CD14-positive monocyte (primary cell): ENCODE measurements around the gene NBAS. TPM values are rescaled to one million over a fixed set of nuclear protein-coding genes. Genes with fewer than 3 reads are reported as not detected.

Experiments
- DNase-seq, 3 donors: peaks; one replicate each; pipeline ENCODE4 v3.0.0-alpha.2; 2011 to 2022
- H2AFZ ChIP-seq: 2 replicates; pipeline ENCODE4 v1.6.0; 2012; ENCODE audit warnings: mild to moderate bottlenecking, low read depth, low read length, inconsistent platforms; ENCODE audit not compliant: insufficient read depth, poor library complexity, severe bottlenecking
- H3K27ac ChIP-seq, 2 donors: 1 replicate in 1 of 2; 2 replicates in 1 of 2; pipeline ENCODE4 v1.5.1; 2012 to 2013; ENCODE audit warnings: low read length in 2 of 2, control low read depth in 1 of 2, inconsistent platforms in 1 of 2, low read depth in 1 of 2, mild to moderate bottlenecking in 1 of 2
- H3K27me3 ChIP-seq, 2 donors: one replicate each; pipeline versions ENCODE4 v1.6.0 to v1.6.1; 2011 to 2013; ENCODE audit warnings: low read length in 2 of 2; ENCODE audit not compliant: control insufficient read depth in 2 of 2, insufficient read depth in 2 of 2
- H3K36me3 ChIP-seq, 2 donors: replicated peaks in 1 of 2; 1 replicate in 1 of 2; 2 replicates in 1 of 2; pipeline versions ENCODE4 v1.5.1 to v1.6.1; 2012 to 2013; ENCODE audit warnings: low read length in 2 of 2, control low read depth in 1 of 2, inconsistent platforms in 1 of 2, mild to moderate bottlenecking in 1 of 2; ENCODE audit not compliant: insufficient read depth in 2 of 2, control insufficient read depth in 1 of 2
- H3K4me1 ChIP-seq, 2 donors: 1 replicate in 1 of 2; 2 replicates in 1 of 2; pipeline versions ENCODE4 v1.5.1 to v1.6.1; 2012 to 2013; ENCODE audit warnings: low read length in 2 of 2, control low read depth in 1 of 2, inconsistent platforms in 1 of 2, mild to moderate bottlenecking in 1 of 2, moderate library complexity in 1 of 2; ENCODE audit not compliant: insufficient read depth in 2 of 2, control insufficient read depth in 1 of 2
- H3K4me2 ChIP-seq: replicated peaks from 2 replicates; pipeline ENCODE3; 2012; ENCODE audit warnings: low read length, moderate library complexity, mild to moderate bottlenecking; ENCODE audit not compliant: poor library complexity, severe bottlenecking; ENCODE audit errors: extremely low read depth
- H3K4me3 ChIP-seq, 3 experiments: fragments of 200-600 bp in 1 of 3; sonication (generic) in 1 of 3; replicated peaks in 1 of 3; 1 replicate in 2 of 3; 2 replicates in 1 of 3; pipeline ENCODE4 v1.5.1; 2011 to 2013; ENCODE audit warnings: low read length in 3 of 3, mild to moderate bottlenecking in 3 of 3, control low read depth in 2 of 3, low read depth in 2 of 3, inconsistent platforms in 1 of 3, moderate library complexity in 1 of 3
- H3K79me2 ChIP-seq: 2 replicates; pipeline ENCODE4 v1.6.0; 2012; ENCODE audit warnings: mild to moderate bottlenecking, control low read depth, inconsistent platforms, low read length, moderate library complexity; ENCODE audit not compliant: insufficient read depth
- H3K9ac ChIP-seq: 2 replicates; pipeline ENCODE4 v1.6.0; 2017; ENCODE audit warnings: low read length, mild to moderate bottlenecking; ENCODE audit not compliant: insufficient read depth, poor library complexity, severe bottlenecking
- H3K9me3 ChIP-seq, 2 donors: replicated peaks in 1 of 2; 1 replicate in 1 of 2; 2 replicates in 1 of 2; pipeline versions ENCODE4 v1.5.1 to v1.6.1; 2012 to 2013; ENCODE audit warnings: low read length in 2 of 2, control low read depth in 1 of 2; ENCODE audit not compliant: control insufficient read depth in 1 of 2, insufficient read depth in 1 of 2
- H4K20me1 ChIP-seq: 2 replicates; pipeline ENCODE4 v1.6.0; 2012; ENCODE audit warnings: mild to moderate bottlenecking, low read length, control low read depth, moderate library complexity; ENCODE audit not compliant: insufficient read depth
- H3K27ac Mint-ChIP-seq, 7 donors: one replicate each; pipeline ENCODE4 v1.8.0; 2020; ENCODE audit warnings: mild to moderate bottlenecking in 7 of 7, mixed read lengths in 7 of 7, moderate library complexity in 6 of 7, inconsistent platforms in 2 of 7
- H3K27me3 Mint-ChIP-seq, 3 donors: one replicate each; pipeline ENCODE4 v1.8.0; 2021 to 2022; ENCODE audit warnings: low read depth in 3 of 3, mild to moderate bottlenecking in 3 of 3, mixed read lengths in 3 of 3, moderate library complexity in 3 of 3, inconsistent platforms in 1 of 3
- H3K36me3 Mint-ChIP-seq, 2 donors: one replicate each; pipeline ENCODE4 v1.8.0; 2020; ENCODE audit warnings: mixed read lengths in 2 of 2, inconsistent platforms in 1 of 2, mild to moderate bottlenecking in 1 of 2
- H3K4me1 Mint-ChIP-seq: one replicate; pipeline ENCODE4 v1.8.0; 2020; ENCODE audit warnings: mild to moderate bottlenecking, mixed read lengths
- H3K4me3 Mint-ChIP-seq, 2 donors: one replicate each; pipeline ENCODE4 v1.8.0; 2020; ENCODE audit warnings: mild to moderate bottlenecking in 2 of 2, mixed read lengths in 2 of 2, moderate library complexity in 1 of 2
- H3K9me3 Mint-ChIP-seq, 7 donors: one replicate each; pipeline ENCODE4 v1.8.0; 2020 to 2022; ENCODE audit warnings: mixed read lengths in 7 of 7, mild to moderate bottlenecking in 6 of 7, moderate library complexity in 6 of 7, inconsistent platforms in 2 of 7
- CTCF ChIP-seq: fragments of 200-600 bp; IDR thresholded peaks from one replicate; pipeline ENCODE4 v1.8.0; 2022; ENCODE audit warnings: antibody characterized with exemption, mild to moderate bottlenecking
- WGBS: methylation state at CpG from one replicate; pipeline ENCODE4 v1.1.5; 2013; ENCODE audit warnings: missing lambda C conversion rate; ENCODE audit not compliant: insufficient coverage; 5-methylcytosine and 5-hydroxymethylcytosine counted together
- intact Hi-C, 2 donors: fragments of 100-400 bp; cut with micrococcal nuclease; formaldehyde crosslinking; loops; one replicate each; pipeline versions ENCODE4 v1.15.0 to v1.15.1; 2023
- polyA plus RNA-seq, 3 donors: library from polyadenylated mRNA; depleted of rRNA in 1 of 3; unstranded in 2 of 3; stranded (reverse) in 1 of 3; fragments of 300-500 nt in 2 of 3; fragments of >200 nt in 1 of 3; fragmentation: Illumina TruSeq in 2 of 3; gene quantifications; 1 replicate in 2 of 3; 2 replicates in 1 of 3; pipeline ENCODE4 v1.2.3, GENCODE V29; 2012 to 2021

Gene NBAS
- polyA plus RNA-seq, 3 donors: 8.9 to 10.9 (median 8.9) TPM

GRCh38 chr2:15429032-15429431 lies 132.1 kb downstream of the NBAS start:
- no peak for DNase-seq
- peaks cover 2 to 11% of the 10 kb centered on the region in 2 donors for H3K36me3 ChIP-seq
- H3K4me3 ChIP-seq: no peak overlapping the region
- Mint-ChIP-seq H3K4me1 (no peaks in the 10 kb centered on the region), H3K27ac (no peak overlapping the region), H3K36me3 (peaks cover 23 to 29% of the 10 kb centered on the region in 2 donors), H3K4me3 (no peak overlapping the region), H3K9me3 (no peaks in the 10 kb centered on the region), H3K27me3 (peaks cover 0 to 3% (median 0%) of the 10 kb centered on the region in 3 donors)
- no peak overlapping the region for H3K9ac ChIP-seq
- no peak overlapping the region for H2AFZ ChIP-seq
- 100% methylated on average over 1 of the region's 1 CpG for WGBS
- intact Hi-C loops: no loop called here
- H3K27ac ChIP-seq: no peak overlapping the region
- no peaks in the 10 kb centered on the region for H3K9me3 ChIP-seq
- no peaks in the 10 kb centered on the region for H3K4me1 ChIP-seq
- H3K79me2 ChIP-seq: no peaks in the 10 kb centered on the region
- no peak overlapping the region for H3K4me2 ChIP-seq
- no peaks in the 10 kb centered on the region for H4K20me1 ChIP-seq
- no peak for TF ChIP-seq CTCF
- H3K27me3 ChIP-seq: no peaks in the 10 kb centered on the region

- H3K36me3 ChIP-seq: peaks cover 8 to 18% of the 10 kb centered on the region in 2 donors
- no peaks in the 10 kb centered on the region for H3K9me3 ChIP-seq
- peaks cover 27 to 33% of the 10 kb centered on the region in 2 donors for H3K36me3 Mint-ChIP-seq
- H3K27ac ChIP-seq: no peak overlapping the region
- no peak overlapping the region for H3K4me3 ChIP-seq
- no peaks in the 10 kb centered on the region for H3K4me1 ChIP-seq
- intact Hi-C loops: no loop called here
- no peak overlapping the region for H3K4me2 ChIP-seq
- no peaks in the 10 kb centered on the region for H3K79me2 ChIP-seq
- H4K20me1 ChIP-seq: no peaks in the 10 kb centered on the region
- no peaks in the 10 kb centered on the region for H3K27me3 Mint-ChIP-seq
- no peak overlapping the region for H2AFZ ChIP-seq
- H3K27me3 ChIP-seq: no peaks in the 10 kb centered on the region
- no peak for TF ChIP-seq CTCF
- no peak for DNase-seq
- no peak overlapping the region for H3K9ac ChIP-seq
- H3K9me3 Mint-ChIP-seq: no peaks in the 10 kb centered on the region
- no peaks in the 10 kb centered on the region for H3K4me1 Mint-ChIP-seq
- H3K27ac Mint-ChIP-seq: no peak overlapping the region
- H3K4me3 Mint-ChIP-seq: no peak overlapping the region
Measured at GRCh38 chr2:15427987-15428386, 133.1 kb downstream of the NBAS start.
